Left colon (tissue), 2 donors: ENCODE data around the gene BMPR2. TPM values are rescaled to one million over a fixed set of nuclear protein-coding genes. Genes with fewer than 3 reads are reported as not detected.
"Not testable (repeated sequence)": the region's sequence is repeated elsewhere in the genome, so short reads cannot be mapped to it uniquely, and the experiment has no call there.

Source experiments
- ATAC-seq: fragments of 200-7000 bp; cut with Tn5 transposase; one replicate; pipeline ENCODE4 v1.9.1; 2020; ENCODE audit warnings: mild to moderate bottlenecking, moderate library complexity
- DNase-seq, 2 donors: peaks; one replicate each; pipeline ENCODE4 v3.0.0-alpha.2; 2020
- intact Hi-C, 2 donors: fragments of 100-400 bp; cut with DNase I in 1 of 2; cut with micrococcal nuclease in 1 of 2; formaldehyde crosslinking; loops; one replicate each; pipeline versions ENCODE4 v1.11.2 to v1.14.0; 2022; cut with DNase I, micrococcal nuclease
- total RNA-seq, 2 donors: library from RNA; stranded (reverse); fragmentation: NEBNext Ultra II Directional; extraction: Animal tissue kit (Norgen Biotek cat#: 25700); gene quantifications; one replicate each; pipeline ENCODE4 v1.2.1, GENCODE V29; 2021
- donor health status: DM: no; HTN: no; CAD: no.
- donor health status: DM: yes; HTN: yes; CAD: no.

BMPR2 gene
- total RNA-seq, 2 donors from 2014 or later, result 40.8 to 42.8 TPM

DNA sequence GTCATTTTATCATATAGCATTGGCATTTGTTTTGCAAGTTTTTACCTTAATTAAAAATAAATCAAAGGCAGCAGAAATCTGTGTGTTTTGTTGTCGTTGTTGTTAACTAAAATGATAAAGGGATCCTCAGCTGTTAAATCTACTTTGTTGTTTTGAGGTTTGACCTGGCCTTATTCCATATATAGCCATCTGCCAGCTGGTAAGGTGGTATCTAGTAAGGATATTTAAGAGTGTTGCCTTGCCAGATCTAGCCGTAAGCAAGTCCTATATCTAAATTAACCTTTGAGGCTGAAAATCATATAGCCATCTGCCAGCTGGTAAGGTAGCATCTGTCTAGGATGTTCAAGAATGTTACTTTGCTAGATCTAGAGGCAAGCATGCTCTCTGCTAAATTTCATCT is 56.6 kb downstream of the BMPR2 start:
- DNase-seq (no peak), ATAC-seq (no peak)
- intact Hi-C loops, result no loop called here

DNA sequence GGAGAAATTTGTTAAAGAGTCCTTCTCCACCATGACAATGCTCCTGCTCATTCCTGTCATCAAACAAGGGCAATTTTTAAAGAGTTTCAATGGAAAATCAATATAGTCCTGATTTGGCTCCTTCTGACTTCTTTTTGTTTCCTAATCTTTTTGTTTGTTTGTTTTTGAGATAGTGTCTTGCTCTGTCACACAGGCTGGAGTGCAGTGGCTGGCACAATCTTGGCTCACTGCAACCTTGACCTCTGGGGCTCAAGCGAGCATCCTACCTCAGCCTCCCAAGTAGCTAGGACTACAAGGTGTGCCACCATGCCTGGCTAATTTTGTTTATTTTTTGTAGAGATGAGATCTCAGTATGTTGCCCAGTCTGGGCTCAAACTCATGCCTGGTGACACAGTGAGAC is 58.3 kb downstream of the BMPR2 start:
- DNase-seq, result no peak
- no peak for ATAC-seq
- intact Hi-C loops, result no loop called here

DNA sequence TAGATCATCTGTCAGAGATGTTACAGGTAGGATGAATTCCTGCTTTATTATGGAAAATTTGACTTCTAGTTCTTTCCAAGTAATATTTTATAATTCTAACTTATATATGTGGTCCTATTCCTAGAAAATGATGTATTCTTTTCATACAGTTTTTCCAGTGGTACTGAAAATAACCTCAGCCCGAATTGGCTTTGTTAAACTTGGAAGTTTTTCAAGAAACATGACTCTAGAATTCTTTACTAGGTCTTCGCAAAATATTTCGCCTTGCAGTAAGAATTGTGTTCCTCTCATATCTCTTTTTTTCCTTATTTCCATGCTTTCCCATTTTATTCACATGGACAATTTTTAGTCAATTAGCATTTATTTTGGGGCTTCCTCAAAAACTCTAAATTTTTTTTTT is 60.5 kb downstream of the BMPR2 start:
- DNase-seq (no peak), ATAC-seq (no peak)
- intact Hi-C loops, result no loop called here

DNA sequence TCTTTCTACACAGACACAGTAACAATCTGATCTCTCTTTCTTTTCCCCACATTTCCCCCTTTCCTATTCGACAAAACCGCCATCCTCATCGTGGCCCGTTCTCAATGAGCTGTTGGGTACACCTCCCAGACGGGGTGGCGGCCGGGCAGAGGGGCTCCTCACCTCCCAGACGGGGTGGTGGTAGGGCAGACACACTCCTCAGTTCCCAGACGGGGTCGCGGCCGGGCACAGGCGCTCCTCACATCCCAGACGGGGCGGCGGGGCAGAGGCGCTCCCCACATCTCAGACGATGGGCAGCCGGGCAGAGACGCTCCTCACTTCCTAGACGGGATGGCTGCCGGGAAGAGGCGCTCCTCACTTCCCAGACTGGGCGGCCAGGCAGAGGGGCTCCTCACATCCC is 64.0 kb downstream of the BMPR2 start:
- ATAC-seq, intact Hi-C loops, DNase-seq: not testable (repeated sequence)

DNA sequence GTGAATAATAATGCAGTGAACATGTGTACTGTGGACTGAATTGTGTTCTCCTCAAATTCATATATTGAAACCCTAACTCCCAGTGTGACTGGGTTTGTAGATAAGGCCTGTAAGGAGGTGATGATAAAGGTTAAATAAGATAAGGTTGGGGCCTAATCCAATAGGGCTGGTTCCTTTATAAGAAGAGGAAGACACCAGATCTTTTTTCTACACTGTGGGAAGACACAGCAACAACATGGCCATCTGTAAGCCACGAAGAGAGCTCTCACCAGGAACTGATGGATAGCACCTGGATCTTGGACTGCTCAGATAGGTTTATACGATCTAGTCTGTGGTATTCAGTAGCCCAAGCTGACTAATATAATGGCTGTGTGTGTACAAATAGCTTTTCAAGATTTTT is 66.8 kb downstream of the BMPR2 start:
- intact Hi-C loops, result no loop called here
- DNase-seq, result no peak
- no peak for ATAC-seq

DNA sequence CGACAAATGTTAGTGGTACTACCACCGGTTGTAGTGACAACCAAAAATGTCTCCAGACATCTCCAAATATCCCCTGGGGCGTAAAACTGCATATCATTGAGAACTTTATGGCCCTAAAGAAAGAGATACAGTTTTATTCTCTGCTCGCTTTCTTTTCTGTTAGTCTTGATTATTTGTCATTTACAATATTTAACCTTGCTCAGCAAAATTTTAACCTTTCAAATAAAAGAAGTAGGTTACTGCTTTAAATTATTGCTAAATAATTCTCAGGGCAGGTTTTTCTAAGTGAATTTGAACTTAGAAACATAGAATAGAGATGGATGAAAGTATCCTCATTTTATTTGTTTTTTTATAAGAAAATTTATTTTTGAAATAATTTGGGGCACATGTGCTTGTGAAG is 67.9 kb downstream of the BMPR2 start:
- no peak for ATAC-seq
- intact Hi-C loops, result no loop called here
- DNase-seq, result no peak

DNA sequence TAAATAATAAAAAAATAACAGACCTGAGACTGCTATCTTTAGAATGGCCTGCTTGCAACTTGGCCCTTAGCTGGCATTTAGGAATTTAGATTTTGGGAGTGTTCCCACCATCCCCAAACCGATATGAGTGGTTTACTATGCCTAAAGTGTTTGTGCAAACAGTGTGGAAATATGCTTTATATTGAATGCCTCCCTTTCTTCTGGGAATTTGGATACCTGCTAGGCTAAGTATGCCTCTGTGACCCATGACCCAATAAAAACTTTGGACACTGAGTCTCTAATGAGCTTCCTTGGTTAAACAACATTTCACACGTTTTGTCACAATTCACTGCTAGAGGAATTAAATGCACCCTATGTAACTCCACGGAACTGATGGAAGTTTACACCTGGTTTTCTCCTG is 73.2 kb downstream of the BMPR2 start:
- ATAC-seq (no peak), DNase-seq (no peak)
- intact Hi-C loops, result no loop called here

DNA sequence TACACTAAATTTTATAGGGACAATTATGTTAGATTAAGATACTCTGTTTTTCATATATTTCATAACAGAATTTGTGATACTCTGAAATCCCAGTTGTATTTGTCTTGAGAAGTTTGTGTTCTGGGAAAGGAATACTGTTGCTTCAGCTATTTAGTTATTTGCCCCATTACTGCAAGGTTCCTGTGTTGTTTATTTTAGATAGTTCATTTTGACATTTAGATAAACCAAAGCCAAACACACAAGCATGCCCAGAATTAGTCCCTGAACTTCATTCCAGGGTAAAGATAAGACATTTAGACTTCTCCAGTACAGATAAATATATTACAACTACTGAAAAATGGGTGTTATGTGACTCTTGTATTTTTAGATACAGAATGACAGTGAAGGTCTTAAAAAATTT is 74.7 kb downstream of the BMPR2 start:
- intact Hi-C loops, result no loop called here
- DNase-seq (no peak), ATAC-seq (no peak)

DNA sequence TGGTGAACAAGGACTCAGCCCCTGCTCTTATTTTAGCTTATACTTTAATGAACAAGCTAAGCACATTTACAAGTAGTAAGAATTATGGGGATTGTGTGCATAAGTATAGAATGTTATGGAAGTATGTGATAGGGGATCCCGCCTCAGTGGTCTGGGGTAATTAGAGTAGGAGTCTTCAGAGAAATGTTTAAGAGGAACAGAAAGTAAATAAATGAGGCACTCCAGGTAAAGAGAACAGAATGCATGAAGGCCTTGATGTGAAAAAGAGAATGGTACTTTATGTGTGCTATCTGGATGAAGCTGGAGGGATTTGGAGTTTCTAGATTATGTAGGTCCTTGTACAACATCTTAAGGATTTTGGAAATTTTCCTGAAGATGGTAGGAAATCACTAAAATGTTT is 76.6 kb downstream of the BMPR2 start:
- ATAC-seq, result no peak
- intact Hi-C loops, result no loop called here

DNA sequence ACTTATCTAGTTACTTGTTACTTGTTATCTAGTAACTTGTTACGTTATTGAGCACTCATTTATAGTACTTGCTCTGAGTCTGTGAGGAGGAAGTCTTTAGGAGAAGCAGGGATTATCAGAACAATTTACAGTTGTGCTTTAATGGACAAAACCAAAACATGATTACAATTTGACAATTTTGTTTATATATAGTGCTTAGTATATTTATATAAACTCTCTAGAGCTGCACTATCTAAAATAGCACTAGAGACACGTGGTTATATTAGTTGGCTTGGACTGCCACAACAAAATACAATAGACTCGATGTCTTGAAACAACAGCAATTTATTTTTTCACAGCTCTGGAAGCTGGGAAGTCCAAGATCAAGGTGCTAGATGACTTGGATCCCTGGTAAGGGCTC is 78.4 kb downstream of the BMPR2 start:
- intact Hi-C loops, result no loop called here
- DNase-seq (no peak), ATAC-seq (no peak)

More for the DNA sequence above, 76.6 kb downstream of the BMPR2 start:
- DNase-seq, result no peak

DNA sequence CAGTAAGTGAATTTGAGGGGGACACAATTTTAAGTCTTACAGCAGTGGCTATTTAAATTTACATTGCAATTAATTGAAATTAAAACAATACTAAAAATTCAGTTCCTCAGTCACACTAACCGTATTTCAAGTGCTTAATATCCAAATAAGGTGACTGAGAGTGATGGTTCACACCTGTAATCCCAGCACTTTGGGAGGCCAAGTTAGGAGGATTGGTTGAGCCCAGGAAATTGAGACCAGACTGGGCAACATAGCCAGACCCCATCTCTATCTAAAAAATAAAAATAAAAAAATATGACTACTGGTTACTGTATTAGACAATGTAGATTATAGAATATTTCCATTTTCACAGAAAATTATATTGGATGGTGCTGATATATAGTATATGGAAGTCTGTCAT is 79.0 kb downstream of the BMPR2 start:
- DNase-seq (no peak), ATAC-seq (no peak)
- intact Hi-C loops, result no loop called here

DNA sequence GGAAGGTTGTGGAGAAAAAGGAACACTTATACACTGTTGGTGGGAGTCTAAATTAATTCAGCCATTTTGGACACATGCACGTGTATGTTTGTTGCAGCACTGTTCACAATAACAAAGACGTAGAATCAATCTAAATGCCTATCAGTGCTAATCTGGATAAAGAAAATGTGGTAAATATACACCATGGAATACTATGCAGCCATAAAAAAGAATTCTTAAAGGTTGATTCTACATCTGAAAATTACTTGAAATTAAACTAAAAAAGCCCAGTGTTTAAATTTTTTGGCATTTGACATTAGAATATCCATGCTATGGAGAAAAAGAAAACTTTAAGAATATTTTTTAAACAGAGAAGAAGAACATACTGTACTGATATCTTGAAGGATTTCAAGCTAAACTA is 84.0 kb downstream of the BMPR2 start:
- ATAC-seq, result no peak
- intact Hi-C loops, result no loop called here
- DNase-seq, result no peak

DNA sequence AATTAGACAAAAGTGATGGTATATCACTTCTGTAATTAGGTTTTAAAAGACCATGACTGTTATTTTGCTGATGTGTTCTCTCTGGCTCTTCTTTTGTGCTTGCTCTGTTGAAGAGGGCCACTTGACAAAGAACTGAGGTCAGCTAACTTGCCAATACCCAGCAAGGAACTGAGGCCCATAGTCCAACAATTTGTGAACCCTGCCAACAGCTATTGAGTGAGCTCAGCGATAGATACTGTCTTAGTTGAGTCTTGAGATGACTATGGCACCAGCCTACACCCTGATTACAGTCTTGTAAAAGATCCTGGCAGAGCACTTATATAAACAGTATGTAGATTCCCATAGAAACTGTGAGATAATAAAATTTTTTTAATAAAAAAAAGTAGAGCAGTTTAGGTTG is 103.0 kb downstream of the BMPR2 start:
- ATAC-seq, result peak; percentile 80
- no peak for DNase-seq
- intact Hi-C loops, result no loop called here

DNA sequence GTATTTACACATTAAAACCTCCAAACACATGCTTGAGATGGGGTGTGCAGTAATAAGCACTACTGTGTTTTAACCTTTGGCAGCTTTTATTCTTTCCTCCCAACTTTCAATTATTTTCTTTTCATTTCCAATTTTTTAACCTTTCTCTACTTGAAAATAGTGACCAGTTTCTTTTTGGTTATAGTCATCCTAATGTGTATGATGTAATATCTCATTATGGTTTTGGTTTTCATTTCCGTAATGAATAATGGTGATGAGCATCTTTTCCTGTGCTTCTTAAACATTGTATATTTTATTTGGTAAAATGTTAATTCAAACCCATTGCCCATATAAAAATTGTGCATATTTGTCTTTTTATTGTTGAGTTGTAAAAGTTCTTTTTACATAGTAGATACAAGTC is 103.5 kb downstream of the BMPR2 start:
- ATAC-seq, result no peak
- intact Hi-C loops, result no loop called here
- no peak for DNase-seq

DNA sequence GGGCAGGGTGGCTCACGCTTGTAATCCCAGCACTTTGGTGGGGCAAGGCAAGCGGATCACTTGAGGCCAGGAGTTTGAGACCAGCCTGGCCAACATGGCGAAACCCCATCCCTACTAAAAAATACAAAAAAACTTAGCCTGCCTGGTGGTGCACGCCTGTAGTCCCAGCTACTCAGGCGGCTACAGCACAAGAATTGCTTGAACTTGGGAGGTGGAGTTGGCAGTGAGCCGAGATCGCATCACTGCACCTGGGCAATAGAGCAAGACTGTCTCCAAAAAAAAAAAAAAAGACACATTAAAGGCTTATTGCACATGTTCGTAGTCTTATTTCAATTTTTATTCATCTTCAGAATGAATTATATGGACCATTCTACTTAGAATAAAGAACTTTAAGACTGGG is 110.2 kb downstream of the BMPR2 start:
- DNase-seq (no peak), ATAC-seq (no peak)
- intact Hi-C loops, result no loop called here

DNA sequence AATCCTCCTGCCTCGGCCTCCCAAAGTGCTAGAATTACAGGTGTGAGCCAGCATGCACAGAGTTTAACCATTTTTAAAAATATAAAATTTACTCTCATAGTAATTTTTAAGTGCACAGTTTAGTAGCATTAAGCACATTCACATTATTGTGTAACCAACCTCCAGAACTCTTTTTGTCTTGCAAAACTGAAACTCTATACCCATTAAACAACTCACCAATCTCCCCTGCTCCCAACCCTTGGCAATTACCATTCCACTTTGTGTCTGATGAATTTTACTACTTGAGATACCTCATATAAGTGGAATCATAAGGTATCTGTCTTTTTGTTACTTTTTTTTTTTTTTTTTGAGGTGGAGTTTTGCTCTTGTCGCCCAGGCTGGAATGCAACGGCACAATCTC is 112.5 kb downstream of the BMPR2 start:
- intact Hi-C loops, result no loop called here
- DNase-seq (no peak), ATAC-seq (no peak)

DNA sequence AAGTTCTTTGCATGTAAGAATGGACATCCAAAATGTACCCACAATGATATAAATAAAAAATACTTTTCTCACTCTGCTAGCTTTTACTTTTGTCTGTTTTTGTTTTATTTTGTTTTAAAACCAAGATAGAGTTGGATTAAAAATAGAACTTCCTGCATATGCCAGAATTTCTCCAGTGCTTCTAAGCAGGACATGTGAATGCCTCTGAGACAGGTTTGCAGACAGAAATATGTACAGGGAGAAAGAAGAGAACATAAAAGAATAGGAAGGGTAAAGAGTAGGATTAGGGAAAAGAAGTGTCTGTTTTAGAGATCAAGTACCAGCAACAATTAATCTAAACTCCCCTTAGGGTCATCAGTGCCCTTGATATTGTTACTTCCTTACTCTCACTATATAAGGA is 114.4 kb downstream of the BMPR2 start:
- ATAC-seq (no peak), DNase-seq (no peak)
- intact Hi-C loops, result no loop called here

DNA sequence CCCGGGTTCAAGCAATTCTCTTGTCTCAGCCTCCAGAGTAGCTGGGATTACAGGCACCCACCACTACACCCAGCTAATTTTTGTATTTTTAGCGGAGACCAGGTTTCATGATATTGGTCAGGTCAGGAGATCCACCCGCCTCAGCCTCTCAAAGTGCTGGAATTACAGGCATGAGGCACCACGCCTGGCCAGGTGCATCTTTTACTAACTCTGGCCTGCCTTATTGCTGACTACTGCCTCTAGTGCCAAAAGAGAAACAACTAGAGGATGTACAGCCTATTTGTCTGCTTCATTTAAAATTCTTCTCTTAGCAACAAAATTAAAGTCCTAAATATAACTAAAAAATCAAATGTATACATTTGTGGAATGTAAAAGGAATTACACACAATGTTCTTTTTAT is 115.4 kb downstream of the BMPR2 start:
- intact Hi-C loops, result no loop called here
- DNase-seq (no peak), ATAC-seq (peak; percentile 58)

DNA sequence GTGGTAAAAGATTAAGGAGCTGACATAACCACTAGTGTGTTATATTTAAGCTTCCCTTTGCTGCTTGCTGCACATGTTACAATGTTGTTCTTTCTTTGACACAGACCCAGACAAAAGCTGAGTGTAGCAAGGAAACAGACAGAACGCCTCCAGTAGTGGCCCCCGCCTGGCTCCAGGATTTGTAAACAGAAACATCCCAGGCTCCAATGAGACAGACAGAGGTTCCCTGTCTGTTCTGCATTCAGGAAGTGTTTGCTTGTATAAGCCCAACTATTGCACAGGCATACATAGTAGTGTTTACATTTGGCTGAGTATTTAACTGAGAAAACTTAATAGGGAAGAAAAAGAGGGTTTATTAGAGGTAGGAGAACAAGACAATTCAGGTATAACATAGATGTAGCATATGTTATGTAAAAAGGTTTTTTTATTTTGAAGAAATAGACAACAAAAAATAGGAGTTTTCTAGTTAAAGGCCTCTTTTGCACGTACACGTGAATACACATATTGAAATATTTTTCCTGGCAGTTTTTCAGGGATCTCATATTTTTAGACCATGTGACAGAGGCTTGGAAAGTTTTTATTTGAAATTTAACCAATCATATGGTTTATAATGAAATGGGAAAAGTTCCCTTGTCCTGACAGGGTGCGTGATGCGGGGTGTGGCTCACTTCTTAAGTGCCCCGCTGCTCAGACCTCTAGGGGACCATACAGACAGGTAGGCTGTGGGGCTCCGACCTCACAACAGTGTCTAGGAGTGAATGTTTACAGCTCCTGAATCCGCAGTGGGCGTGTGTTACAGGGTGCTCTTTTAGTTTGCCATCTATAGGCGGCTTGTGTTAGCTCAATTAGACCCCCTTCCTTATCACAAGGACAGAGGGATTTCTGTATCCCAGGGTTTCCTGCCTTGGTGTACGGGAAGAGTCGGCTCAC is 118.4 kb downstream of the BMPR2 start:
- intact Hi-C loops, result no loop called here
- DNase-seq, result peak; percentile 28 to 33
- ATAC-seq, result peak; percentile 95

DNA sequence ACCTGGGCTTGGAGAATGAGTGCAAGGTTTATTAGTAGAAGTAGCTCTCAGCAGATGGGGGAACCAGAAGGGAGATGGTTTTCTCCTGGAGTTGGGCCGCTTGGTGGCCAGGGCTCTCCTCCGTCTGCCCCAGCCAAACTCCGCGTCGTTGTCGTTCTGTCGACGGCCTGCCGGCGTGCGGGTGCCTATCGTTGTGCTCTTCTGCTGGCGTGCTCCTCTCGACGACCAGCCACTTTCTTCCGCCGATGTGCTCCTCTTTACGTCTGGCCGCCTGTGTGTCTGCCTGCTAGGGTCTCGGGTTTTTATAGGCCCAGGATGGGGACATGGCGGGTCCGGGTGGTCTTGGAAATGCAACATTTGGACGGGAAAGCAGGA is 119.1 kb downstream of the BMPR2 start:
- no peak for ATAC-seq
- intact Hi-C loops, result no loop called here
- DNase-seq, result no peak

DNA sequence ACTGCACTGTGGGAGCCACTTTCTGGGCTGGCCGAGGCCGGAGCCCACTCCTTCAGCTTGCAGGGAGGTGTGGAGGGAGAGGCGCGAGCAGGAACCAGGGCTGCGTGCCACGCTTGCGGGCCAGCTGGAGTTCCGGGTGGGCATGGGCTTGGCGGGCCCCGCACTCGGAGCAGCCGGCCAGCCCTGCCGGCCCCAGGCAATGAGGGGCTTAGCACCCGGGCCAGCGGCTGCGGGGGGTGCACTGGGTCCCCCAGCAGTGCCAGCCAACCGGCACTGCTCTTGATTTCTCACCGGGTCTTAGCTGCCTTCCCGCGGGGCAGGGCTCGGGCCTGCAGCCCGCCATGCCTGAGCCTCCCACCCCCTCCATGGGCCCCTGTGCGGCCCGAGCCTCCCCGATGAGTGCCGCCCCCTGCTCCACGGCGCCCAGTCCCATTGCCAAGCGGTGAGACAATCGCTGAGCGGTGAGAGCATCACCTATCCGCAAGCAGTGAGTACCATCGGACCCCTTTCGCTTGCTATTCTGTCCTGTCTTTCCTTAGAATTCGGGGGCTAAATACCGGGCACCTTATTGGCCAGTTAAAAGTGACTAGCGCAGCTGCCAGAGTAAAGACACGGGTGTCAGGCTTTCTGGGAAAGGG is 120.8 kb downstream of the BMPR2 start:
- ATAC-seq, intact Hi-C loops, DNase-seq: not testable (repeated sequence)
